IPS DF 4.7 (cell line): ENCODE data around the gene AFF4.
"Not testable (repeated sequence)": the region's sequence is repeated elsewhere in the genome, so short reads cannot be mapped to it uniquely, and the experiment has no call there.

Source experiments
- DNase-seq: peaks from one replicate; pipeline ENCODE4 v3.0.0-alpha.2; 2013; ENCODE audit warnings: low spot score; ENCODE audit errors: extremely low read depth

The AFF4 gene

DNA sequence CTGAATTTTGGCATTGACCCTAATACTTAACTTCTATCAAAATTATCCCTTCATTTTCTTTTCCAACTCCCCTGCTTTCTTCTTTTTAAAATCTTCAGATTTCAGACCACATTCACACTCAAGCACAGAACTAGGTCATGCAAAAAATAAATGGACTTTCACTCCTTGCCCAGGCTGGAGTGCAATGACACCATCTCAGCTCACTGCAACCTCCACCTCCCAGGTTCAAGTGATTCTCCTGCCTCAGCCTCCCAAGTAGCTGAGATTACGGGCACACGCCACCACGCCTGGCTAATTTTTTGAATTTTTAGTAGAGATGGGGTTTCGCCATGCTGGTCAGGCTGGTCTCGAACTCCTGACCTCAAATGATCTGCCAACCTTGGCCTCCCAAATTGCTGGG, 108.4 kb downstream of the AFF4 start:
- not testable (repeated sequence) for DNase-seq

DNA sequence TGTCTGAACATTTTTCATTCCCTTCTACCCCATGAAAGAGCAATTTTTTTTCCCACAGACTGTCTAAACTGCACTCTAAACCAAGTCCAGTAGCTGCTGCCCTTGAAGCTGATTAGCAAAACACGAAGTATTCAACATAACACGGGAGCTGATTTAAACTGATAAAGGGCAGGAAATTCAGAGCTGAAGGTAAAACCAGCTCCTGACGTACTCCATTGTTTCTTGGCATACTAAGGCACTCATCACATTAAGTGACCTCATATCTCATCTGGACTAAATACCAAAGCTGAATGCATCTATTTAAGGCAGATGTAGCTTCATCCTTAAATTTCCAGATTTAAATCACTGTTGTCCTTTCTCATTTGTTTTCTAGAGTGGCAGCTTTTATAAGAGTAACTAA, 109.1 kb downstream of the AFF4 start:
- no peak for DNase-seq

DNA sequence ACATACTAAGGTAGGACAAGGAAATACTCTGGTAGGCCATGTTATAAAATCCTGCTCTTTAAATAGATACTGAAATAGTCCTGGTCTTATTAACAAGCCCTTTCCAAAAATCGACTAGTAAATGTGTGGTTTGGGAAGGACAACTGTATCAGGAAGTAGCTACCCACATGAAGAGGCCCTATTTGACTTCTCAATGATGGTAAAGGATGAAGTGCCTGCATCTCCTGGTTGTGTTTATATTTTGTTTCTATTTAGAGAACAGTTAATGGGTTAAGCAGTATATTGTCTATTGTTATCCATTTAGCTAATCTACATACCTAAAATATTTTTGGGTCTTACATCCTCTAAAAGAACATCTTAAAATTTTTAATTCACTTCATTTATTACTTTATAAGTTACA, 109.6 kb downstream of the AFF4 start:
- DNase-seq = no peak

DNA sequence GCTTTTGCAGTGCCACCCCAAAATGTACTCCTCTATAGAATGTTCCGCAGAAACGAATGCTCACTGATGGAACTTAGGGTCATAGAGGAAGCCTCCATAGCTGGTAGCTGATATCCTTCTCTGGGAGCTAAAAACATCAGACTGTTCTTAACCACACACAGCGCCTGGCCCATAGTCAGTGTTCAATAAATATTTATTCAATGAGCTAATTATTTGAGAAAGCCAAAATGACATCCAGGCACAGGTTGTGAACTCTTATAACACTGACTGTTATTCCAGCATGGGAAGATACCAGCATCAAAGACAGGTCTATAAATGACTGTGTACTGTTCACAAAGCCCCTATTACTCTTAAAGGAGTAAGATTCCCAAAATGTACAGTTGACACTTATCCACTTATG, 110.1 kb downstream of the AFF4 start:
- no peak for DNase-seq

DNA sequence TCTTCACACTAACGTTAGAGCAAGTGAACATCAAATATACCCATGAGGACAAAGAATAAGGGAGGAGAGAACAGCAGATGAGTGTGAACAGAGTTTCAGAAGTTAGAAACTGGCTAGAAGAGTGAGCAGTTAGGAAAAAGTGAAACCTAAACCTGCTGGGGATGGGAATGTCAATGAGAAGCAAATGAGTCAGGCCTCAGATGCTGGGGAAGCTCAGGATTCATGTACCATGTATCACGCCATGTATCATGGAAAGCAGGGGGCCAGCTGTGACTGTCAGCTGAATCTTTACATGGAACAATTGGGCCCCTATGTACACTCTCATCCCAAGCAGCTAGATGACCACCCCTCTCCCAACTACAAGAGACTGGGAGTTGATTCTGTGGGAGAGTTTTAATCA, 113.4 kb downstream of the AFF4 start:
- DNase-seq = no peak

DNA sequence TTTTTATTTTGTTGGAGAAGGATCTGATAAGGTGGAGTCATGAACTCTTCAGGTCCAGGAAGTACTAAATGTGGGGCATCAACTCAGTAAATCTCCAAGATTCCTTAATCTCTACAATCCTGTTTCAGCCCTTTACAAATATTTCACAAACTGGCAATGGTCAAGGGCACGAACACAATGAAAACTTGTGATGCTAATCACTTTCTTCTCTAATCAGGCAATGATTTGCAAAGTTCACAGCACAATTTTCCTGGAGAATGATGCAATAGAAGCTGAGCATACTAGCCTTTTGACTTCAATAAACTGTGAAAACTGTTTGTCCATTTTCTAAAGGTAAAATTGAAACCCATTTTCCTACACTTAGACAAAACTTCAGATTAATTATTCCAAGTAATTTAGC, 114.1 kb downstream of the AFF4 start:
- no peak for DNase-seq

DNA sequence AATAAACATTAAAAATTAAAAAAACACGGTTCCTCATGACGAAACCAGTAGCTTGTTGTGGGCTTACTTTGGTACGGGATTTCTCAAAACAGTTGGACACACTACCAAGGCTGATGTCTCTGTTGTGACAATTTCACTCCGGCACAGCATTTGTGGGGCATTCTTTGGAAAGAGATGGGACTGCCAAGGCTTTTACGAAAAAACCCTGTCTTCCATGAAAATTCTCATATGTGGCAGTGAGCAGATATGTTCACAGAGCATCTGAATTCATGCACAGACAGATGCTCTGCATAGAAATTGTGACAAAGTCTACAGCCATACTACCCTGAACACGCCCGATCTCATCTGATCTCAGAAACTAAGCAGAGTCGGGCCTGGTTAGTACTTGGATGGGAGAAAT, 115.2 kb downstream of the AFF4 start:
- no peak for DNase-seq

DNA sequence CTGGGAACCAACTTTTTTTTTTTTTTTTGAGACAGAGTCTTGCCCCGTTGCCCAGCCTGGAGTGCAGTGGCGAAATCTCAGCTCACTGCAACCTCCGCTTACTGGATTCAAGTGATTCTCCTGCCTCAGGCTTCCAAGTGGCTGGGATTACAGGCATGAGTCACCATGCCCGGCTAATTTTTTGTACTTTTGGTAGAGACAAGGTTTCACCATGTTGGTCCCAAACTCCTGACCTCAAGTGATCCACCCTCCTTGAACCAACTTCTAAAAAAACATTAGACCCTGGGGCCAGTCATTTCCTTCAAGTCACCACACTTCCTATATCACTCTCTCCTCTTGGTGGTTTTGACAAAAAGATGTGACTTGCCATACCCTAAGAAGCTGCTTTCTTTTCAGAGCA, 122.1 kb downstream of the AFF4 start:
- DNase-seq = no peak

DNA sequence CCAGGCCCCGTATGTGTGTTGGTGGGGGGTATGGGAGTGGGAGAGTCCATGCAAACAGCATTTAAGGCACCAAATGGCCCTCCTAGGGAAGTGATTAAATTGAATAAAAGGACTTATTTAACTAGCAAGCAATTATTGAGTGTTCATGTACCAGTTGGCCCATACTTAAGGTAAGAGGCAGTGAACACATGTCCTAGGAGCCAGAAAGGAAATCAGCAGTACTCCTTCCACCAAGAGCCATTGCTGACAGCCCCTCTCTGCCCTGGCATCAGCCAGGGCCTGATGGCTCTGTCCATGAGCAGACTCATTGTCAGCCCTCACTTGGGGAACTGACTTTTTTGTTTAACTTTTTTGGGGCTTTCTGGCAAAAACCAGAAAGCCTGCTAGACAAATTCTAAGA, 122.5 kb downstream of the AFF4 start:
- DNase-seq = no peak

DNA sequence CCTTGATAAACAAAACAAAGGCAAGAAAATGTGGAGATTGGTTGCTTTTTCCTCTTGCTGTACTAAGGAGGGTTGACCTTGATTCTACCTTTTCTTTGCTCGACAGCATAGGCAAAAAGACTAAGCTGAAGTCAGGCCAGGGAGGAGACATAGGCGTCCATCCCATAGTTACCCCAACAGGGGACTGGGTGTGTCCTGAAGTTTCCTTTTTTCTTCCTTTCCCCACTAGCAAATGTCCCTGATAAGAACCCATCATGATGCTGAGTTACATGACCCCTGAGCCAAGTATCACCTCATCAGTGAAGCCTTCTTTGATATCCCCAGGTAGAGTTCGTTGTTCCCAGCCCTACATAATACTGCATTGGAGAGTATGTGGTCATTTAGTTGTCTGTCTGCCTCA, 123.1 kb downstream of the AFF4 start:
- DNase-seq = no peak

DNA sequence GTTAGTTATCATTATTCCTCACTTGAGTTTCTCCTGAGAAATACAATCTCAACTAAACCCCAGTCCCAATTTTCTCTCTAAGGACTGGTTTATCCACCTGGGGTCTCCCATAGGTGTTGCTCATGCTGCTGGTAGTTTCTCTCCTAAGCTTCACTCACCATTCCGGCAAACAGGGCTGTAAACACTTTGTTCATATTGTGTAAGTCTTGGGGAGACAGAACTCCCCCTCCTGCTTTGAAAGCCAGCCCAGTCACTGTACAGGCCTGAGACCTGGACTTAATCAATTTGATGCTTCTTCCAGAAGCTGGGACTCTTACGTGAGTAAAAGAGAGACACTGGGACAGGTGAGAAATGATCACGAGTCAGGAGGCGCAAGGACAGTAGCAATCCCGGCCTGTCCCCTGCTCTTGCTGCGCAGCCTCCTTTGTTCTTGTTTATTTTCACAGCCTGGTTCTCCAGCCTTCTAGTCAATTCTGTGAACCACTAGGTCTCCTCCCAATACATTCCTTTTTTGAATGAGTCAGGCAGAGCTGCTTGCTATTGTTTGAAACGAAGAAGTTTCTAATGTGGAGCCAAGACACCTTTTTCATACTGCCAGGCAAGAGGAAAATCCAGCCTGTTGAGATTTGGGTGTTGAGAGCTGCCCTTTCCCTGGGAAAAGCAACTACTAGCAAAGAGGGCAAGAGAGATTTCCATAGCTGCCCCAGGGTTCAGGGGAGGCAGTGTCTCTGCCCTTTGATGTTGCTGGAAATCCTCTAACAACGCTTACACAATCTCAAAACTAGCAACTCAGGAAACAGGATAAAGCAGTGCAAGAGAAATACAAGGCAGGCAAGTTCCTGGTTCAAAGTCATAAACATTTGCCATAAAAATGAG, 123.8 kb downstream of the AFF4 start:
- no peak for DNase-seq

DNA sequence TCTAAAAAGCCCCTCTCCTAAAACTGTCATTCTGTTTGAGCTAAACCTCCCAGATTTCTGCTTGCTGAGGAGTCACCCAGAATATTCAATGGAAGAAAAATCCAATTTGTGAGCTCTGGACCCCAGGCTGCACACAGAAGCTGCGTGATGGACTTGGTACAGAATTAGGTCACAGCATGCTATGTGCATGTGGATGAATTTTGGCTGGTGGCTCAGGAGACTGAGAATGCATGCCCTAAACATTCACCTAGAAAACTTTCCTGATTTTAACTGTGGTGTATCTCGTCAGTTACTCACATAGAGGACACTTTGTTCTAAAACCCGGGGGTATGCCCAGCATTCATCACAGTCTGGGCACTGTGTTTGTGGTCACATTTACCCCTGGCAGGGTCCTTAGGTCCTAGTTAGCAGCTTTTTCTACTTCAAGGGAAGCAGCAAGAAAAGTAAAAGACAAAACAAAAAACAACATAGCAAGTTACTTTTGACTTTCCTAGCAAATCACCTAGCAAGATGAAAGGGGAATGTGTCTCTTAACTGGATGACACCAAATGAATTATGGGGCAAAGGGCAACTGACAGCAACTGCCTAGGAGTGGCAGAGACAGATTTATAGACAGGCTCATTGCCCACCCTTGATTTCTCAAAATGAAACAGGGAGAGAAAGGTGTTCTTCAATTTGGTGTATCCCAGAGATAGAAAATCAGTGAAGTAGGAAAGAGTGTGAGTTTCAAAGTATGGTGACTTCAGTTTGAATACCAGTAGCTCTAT, 124.7 kb downstream of the AFF4 start:
- DNase-seq = no peak

DNA sequence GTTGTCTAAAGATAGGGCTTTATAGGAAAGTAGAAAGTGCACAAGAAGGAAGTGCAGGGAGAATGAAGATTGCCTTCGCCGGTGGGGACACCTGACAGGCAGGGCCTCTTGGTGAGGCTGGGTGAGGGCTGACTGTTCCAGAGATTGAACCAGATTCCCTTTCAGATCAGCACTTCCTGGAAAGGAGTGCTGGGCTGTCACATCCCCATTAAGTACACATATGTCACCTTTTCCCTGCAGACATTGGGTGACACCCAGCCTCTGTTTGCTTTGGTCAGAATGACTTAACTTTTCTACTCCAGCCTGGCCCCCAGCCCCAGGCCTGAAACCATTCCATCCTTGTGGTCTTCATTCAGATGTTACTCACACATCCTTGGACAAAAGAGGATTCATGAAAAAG, 125.6 kb downstream of the AFF4 start:
- DNase-seq = no peak

DNA sequence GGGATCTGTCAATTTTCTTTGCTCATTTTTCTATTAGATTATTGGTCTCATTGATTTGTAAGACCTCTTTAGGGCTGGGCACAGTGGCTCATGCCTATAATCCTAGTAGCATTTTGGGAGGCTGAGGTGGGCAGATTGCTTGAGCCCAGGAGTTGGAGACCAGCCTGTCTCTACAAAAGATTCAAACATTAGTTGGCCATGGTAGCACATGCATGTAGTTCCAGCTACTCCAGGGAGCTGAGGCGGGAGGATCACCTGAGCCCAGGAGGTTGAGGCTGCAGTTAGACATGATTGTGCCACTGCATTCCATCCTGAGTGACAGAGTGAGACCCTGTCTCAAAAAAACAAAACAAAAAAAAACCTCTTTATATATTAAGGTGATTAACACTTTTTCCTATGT, 126.6 kb downstream of the AFF4 start:
- DNase-seq = no peak

DNA sequence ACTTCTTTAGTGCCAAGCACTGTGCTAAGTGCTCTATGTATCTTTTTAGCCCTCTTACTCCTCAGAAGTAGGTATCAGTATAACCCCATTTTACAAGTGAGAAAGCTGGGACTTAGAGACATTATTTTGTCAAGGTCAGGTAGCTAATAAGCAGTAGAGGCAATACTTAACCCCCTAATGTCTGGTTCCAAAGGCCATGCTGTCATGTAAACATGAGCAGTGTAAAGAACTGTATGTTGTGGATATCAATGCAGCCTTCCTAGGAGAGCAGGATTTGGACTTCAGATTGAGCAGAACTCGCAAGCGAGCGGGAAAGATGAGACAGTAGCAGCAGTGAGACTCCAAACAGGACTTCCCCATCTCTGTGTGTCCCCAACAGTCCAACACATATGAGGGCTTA, 129.4 kb downstream of the AFF4 start:
- DNase-seq = no peak

DNA sequence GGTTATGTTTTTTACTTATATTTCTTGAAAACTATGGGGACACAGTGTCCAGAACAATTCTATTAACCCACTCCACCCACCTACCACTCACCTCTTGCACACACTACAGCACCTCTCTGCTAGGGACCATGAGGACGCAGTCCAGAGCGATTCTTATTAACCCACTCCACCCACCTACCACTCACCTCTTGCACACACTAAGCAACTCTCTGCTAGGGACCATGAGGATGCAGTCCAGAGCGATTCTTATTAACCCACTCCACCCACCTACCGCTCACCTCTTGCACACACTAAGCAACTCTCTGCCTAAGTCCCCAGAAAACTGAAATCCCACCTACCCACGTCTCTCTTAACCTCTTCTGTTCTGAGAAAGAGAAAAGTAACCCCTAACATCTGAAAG, 130.8 kb downstream of the AFF4 start:
- DNase-seq = no peak

DNA sequence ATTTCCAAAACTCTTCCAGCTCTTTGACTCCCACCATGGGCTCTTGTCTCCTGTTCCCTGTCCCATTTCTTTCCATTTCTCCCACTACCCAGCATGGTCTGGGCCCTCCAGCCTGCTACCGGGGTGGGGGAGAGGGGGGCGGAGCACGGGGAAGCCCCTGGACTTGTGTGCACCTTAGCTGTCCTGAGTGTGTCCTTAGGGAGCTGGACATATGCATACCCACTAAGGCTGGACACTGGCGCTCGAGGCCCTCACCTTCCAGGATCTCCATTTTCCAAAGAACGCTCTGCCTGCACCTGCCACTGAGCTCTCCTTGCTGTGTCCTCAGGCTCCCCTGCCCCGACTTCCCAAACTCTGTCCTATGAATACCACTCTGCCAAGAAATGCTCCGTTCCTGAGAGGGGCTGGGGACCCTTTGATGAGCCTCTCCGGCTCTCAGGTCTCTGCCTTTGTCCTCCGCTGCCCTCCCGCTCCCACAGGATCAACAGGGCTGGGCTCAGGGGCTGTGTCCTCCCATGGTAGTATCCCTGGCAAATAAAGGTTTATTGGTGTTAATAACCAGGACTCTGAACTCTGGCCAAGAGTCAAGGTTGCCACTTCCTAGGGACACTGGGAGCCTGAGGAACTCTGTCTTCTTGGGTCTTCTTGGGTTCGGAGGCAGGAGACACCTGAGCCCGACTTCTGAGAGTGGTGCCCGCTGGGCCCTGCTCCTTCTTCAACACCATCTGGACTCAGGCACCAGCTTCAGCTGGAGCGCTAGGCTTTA, 132.2 kb downstream of the AFF4 start:
- DNase-seq = no peak

DNA sequence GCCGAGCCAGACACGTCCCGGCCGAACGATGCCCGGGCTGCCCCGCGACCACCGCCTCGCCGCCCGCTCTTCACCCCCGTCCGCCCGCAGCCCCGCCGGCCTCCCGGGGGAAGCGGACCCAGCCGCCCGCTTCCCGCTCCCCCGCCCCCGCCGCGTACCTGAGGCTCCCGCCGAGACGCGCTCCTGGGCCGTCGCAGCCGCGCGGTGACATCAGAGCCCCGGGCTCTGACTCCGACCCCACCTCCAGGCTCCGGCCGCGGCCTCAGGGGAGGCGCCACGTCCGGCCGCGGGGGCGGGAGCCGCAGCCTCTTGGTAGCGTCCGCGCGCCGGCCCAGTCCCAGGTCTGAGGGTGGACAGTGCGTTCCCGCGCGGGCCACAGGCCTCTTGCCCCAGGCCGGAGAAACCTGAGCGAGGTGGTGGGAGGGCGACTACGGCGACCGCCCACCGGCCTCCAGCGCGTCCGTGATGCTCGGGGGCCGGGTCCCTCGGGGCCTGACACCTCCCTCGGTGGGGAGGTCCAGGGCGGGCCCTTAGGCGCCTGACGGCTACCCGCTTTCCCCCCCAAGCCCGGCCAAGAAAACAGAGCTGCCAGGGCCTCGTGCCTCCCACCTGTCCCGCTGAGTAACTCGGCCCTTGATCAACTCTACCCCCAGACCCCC, 132.9 kb downstream of the AFF4 start, which contains the start of gene SHROOM1:
Gene SHROOM1 (minus strand): TSS at position 212 of the 659 bp plus-strand sequence. CDS start 4,507 bp downstream, outside the sequence.
- no peak for DNase-seq

DNA sequence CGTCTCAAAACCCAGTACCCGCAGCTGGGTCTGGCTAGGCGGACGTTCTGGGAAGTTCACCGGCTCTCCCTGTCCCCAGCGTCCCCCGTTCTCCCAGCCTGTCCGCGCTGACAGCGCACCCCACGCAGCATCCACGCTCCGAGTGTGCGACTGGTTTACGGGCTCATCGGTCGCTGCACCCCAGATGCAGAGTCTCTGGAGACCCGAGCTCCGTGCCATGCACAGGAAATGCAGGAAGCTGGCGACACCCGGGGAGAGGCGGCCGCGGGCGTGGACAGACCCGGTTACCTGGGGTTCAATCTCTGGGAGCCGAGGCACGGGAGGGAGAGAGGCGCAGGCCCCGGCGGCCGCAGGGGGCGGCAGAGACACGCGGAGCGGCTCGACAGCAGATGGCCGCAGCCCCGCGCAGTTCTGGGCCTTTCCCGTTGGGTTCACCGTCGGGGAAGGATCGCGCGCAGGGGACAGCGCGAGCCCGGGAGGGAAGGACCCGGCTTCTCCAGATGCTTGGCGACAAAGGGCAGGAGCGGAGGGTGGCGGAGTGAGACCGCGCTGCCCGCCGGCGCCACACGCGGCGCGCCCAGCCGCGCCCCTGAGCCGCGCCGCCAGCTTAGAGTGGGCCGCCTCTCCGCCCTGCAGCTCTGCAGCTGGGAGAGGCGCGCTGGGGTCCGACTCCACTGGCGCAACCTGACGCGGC, 133.5 kb downstream of the AFF4 start:
- DNase-seq = no peak

DNA sequence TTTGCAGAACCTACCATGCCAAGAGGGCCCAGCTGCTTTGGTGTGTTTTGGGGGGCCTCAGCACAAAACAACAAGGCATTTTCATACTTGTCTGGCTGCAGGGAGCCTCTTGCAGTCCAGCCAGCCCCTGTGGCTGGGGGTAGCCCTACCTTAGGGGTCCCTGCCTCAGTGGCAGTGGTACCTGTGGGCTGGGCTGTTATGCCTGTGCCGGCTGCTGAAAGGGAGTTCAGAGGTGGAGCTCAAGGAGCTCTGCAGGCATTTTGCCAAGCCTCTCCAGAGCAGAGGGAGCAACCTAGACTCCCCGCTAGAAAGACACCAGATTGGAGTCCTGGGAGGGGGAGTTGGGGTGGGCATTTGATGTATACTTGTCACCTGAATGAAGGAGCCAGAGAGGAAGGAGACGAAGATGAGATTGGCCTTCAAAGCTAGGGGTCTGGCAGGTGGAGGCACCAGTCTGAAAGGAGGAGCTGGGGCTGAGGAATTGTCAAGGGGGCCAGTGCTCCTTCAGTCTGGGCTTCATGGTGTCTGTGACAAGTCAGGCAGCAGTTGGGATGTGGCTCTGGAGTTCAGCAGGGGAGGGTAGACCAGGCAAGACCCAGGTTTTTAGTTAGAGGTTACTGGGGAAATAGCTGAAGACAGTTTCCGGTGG, 134.5 kb downstream of the AFF4 start:
- DNase-seq = no peak
